ENCODE data around the gene LDLRAD4.

- no peak for TF ChIP-seq CTCF (conservative IDR thresholded peaks at IDR 0.05)
- TF ChIP-seq ZFX (IDR thresholded peaks at IDR 0.05), result no peak
These were observed 113.3 kb downstream of the LDLRAD4 start for GRCh38 chr18:13331846-13332245.
